SK-N-SH (cell line): ENCODE results near the gene LIPH.
A peak's percentile ranks its signal among the peaks of the same experiment; 100 is the strongest.

Source experiments
- CTCF ChIP-seq: fragments of 200-600 bp; sonication (generic); IDR thresholded peaks from 2 replicates; pipeline ENCODE4 v1.6.1; 2017; ENCODE audit warnings: antibody characterized with exemption, mild to moderate bottlenecking, moderate library complexity
- EP300 ChIP-seq, 2 experiments: IDR thresholded peaks; 2 replicates each; pipeline versions ENCODE4 v1.4.0 to v1.6.1; 2012; ENCODE audit warnings: borderline replicate concordance in 1 of 2, low read depth in 1 of 2, low read length in 1 of 2
- FOXJ3 ChIP-seq: sonication (generic); formaldehyde crosslinking; IDR thresholded peaks from 2 replicates; pipeline ENCODE4 v1.5.1; 2020; ENCODE audit warnings: mild to moderate bottlenecking, missing genetic modification reagents
- GABPA ChIP-seq: IDR thresholded peaks from 2 replicates; pipeline ENCODE4 v1.4.0; 2012; ENCODE audit warnings: low read depth, mild to moderate bottlenecking
- GATA2 ChIP-seq: sonication (generic); formaldehyde crosslinking; IDR thresholded peaks from 2 replicates; pipeline ENCODE4 v1.5.0; 2020; ENCODE audit warnings: mild to moderate bottlenecking, missing genetic modification reagents
- JUND ChIP-seq: IDR thresholded peaks from 2 replicates; pipeline ENCODE4 v1.4.0; 2012
- MEF2A ChIP-seq: IDR thresholded peaks from 2 replicates; pipeline ENCODE4 v1.4.0; 2012; ENCODE audit warnings: low read depth, borderline replicate concordance
- NFIC ChIP-seq: IDR thresholded peaks from 2 replicates; pipeline ENCODE4 v1.4.0; 2012; ENCODE audit warnings: borderline replicate concordance
- POLR2AphosphoS5 ChIP-seq: IDR thresholded peaks from 2 replicates; pipeline ENCODE4 v1.6.1; 2012; ENCODE audit warnings: low read depth, low read length
- RCOR1 ChIP-seq: fragments of 150-350 bp; IDR thresholded peaks from 2 replicates; pipeline ENCODE4 v1.6.1; 2017; ENCODE audit warnings: antibody characterized with exemption, low read length
- RFX5 ChIP-seq: IDR thresholded peaks from 2 replicates; pipeline ENCODE4 v1.6.1; 2012; ENCODE audit warnings: mild to moderate bottlenecking, improper control_type of control experiment, low read length
- SMC3 ChIP-seq: IDR thresholded peaks from 2 replicates; pipeline ENCODE4 v1.6.1; 2012; ENCODE audit warnings: low read depth, low read length, improper control_type of control experiment
- TAF1 ChIP-seq: IDR thresholded peaks from 2 replicates; pipeline ENCODE4 v1.6.1; 2012; ENCODE audit warnings: low read depth, mild to moderate bottlenecking, low read length, moderate library complexity, borderline replicate concordance
- TF ChIP-seq, protein P1 (sequence below): fragments of 150-350 bp; IDR thresholded peaks from 2 replicates; pipeline ENCODE4 v1.6.1; 2016; ENCODE audit warnings: mild to moderate bottlenecking, low read depth, low read length

DNA sequence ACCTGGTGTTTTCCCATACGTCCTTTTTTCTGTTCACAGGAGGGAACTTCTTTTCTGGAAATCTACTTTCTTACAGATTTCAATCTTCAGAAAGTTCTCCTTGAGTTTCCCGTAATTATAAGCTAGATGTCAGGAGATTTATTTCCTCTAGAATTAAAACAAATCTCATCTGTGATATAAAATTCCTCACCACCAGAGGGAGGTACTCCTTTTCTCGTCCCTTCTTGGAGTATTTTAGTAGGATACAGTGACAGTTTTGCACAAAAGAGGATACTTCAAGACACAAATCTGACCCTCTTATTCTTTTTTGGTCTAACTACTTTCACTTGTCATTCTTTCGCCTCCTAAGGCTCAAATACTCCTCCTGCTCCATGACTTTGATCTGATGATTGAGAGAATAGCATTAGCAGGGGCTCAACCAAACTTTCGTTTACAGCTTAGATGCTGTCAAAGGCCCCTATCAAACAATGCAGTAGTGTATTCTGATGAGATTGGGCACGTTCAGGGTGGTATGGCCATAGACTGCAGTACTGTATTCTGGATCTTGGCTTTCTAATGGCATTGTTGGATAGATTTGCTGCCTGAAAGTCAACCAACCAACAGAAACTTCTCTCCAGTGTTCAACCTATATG lies 91.6 kb downstream of the LIPH start:
- TF ChIP-seq CTCF (peak; percentile 59), GATA2 (no peak), NFIC (no peak), POLR2AphosphoS5 (no peak), FOXJ3 (no peak), JUND (no peak), GABPA (no peak), TAF1 (no peak), EP300 (IDR thresholded peaks at IDR 0.05; ENCODE audit: borderline replicate concordance in 1 of 2, low read depth in 1 of 2, low read length in 1 of 2) (no peak), RFX5 (no peak), RCOR1 (no peak), SMC3 (peak; percentile 27), MEF2A (no peak)
- TF ChIP-seq, protein P1, sequence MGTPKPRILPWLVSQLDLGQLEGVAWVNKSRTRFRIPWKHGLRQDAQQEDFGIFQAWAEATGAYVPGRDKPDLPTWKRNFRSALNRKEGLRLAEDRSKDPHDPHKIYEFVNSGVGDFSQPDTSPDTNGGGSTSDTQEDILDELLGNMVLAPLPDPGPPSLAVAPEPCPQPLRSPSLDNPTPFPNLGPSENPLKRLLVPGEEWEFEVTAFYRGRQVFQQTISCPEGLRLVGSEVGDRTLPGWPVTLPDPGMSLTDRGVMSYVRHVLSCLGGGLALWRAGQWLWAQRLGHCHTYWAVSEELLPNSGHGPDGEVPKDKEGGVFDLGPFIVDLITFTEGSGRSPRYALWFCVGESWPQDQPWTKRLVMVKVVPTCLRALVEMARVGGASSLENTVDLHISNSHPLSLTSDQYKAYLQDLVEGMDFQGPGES = no peak
